Right lobe of liver (tissue), 4 donors: ENCODE results near the gene CHST2.

Experiments
- POLR2A ChIP-seq: fragments of 450-650 bp; IDR thresholded peaks from one replicate; pipeline ENCODE4 v1.6.1; 2017; ENCODE audit warnings: antibody characterized with exemption, mild to moderate bottlenecking
- TF ChIP-seq, protein P1 (sequence below), 4 donors: fragments of 200-600 bp in 3 of 4; fragments of 450-650 bp in 1 of 4; IDR thresholded peaks; one replicate each; pipeline versions ENCODE4 v1.5.1 to v1.8.0; 2016 to 2022; ENCODE audit warnings: antibody characterized with exemption in 4 of 4, mild to moderate bottlenecking in 2 of 4
- donor health status: DM: no; HTN: no; CAD: no.
- donor health status: DM: no; HTN: no; CAD: no.
- donor health status: DM: no; HTN: yes; CAD: no.

DNA sequence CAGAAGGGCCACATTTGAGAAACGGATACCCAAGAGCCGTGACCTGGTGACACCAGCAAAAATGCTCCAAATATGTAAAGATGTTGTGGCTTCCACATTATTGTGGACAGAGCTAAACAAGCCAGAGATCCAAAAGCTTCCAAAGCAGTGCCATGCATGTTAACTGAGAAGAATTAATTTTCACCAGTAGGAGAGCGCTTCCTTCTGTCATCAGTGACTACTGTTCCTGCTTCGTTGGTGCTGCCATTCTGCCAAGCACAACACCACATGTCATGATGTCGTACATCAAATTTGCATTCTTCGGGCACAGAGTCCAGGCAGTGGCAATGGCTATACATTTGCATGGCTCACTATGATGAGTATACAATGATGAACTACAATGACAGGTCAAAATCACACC is 19.1 kb upstream of the CHST2 start:
- TF ChIP-seq, protein P1, sequence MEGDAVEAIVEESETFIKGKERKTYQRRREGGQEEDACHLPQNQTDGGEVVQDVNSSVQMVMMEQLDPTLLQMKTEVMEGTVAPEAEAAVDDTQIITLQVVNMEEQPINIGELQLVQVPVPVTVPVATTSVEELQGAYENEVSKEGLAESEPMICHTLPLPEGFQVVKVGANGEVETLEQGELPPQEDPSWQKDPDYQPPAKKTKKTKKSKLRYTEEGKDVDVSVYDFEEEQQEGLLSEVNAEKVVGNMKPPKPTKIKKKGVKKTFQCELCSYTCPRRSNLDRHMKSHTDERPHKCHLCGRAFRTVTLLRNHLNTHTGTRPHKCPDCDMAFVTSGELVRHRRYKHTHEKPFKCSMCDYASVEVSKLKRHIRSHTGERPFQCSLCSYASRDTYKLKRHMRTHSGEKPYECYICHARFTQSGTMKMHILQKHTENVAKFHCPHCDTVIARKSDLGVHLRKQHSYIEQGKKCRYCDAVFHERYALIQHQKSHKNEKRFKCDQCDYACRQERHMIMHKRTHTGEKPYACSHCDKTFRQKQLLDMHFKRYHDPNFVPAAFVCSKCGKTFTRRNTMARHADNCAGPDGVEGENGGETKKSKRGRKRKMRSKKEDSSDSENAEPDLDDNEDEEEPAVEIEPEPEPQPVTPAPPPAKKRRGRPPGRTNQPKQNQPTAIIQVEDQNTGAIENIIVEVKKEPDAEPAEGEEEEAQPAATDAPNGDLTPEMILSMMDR (IDR thresholded peaks at IDR 0.05) = no peak
- TF ChIP-seq POLR2A = no peak
